Sigmoid colon (tissue), 7 donors: ENCODE results near the gene TSPAN11. TPM values are rescaled to one million over a fixed set of nuclear protein-coding genes. Genes with fewer than 3 reads are reported as not detected.

ENCODE experiments used
- DNase-seq: peaks from one replicate; pipeline ENCODE4 v3.0.0-alpha.2; 2019
- H3K27ac ChIP-seq, 4 donors: fragments of 200-600 bp; sonication (generic); one replicate each; pipeline ENCODE4 v1.5.1; 2016 to 2019; ENCODE audit warnings: mild to moderate bottlenecking in 1 of 4
- H3K27me3 ChIP-seq, 3 donors: fragments of 200-600 bp; sonication (generic); one replicate each; pipeline ENCODE4 v1.5.1; 2019; ENCODE audit warnings: mild to moderate bottlenecking in 1 of 3
- H3K36me3 ChIP-seq, 4 donors: fragments of 200-600 bp; sonication (generic); one replicate each; pipeline ENCODE4 v1.5.1; 2016 to 2019
- H3K4me1 ChIP-seq, 4 donors: fragments of 200-600 bp; sonication (generic); one replicate each; pipeline ENCODE4 v1.5.1; 2017 to 2019
- H3K4me3 ChIP-seq, 4 donors: fragments of 200-600 bp; sonication (generic); one replicate each; pipeline ENCODE4 v1.5.1; 2017 to 2019; ENCODE audit warnings: mild to moderate bottlenecking in 2 of 4, moderate library complexity in 1 of 4
- H3K9me3 ChIP-seq, 4 donors: fragments of 200-600 bp in 3 of 4; sonication (generic) in 3 of 4; one replicate each; pipeline versions ENCODE4 v1.5.1 to v1.6.1; 2013 to 2019
- EP300 ChIP-seq, 4 donors: sonication (generic); formaldehyde crosslinking; IDR thresholded peaks; one replicate each; pipeline ENCODE4 v1.6.1; 2017; ENCODE audit warnings: antibody characterized with exemption in 4 of 4
- POLR2A ChIP-seq, 2 donors: fragments of 450-650 bp; IDR thresholded peaks; one replicate each; pipeline ENCODE4 v1.6.1; 2016; ENCODE audit warnings: antibody characterized with exemption in 2 of 2, mild to moderate bottlenecking in 2 of 2, moderate library complexity in 2 of 2
- POLR2AphosphoS5 ChIP-seq, 4 donors: sonication (generic); formaldehyde crosslinking; IDR thresholded peaks; one replicate each; pipeline ENCODE4 v1.6.1; 2017; ENCODE audit warnings: antibody characterized with exemption in 4 of 4
- WGBS, 2 donors: extraction: QIAGEN DNeasy Blood & Tissue Kit; methylation state at CpG; one replicate each; pipeline ENCODE4 v1.1.7; 2013; 5-methylcytosine and 5-hydroxymethylcytosine counted together
- intact Hi-C: fragments of 100-400 bp; cut with DNase I; formaldehyde crosslinking; loops from one replicate; pipeline ENCODE4 v1.15.1; 2023
- polyA plus RNA-seq, 3 donors: library from polyadenylated mRNA; stranded (reverse); fragments of 200-250 nt; gene quantifications; one replicate each; pipeline ENCODE4 v1.2.3, GENCODE V29; 2013
- total RNA-seq, 4 donors: library from RNA; depleted of rRNA; stranded (reverse); fragments of >200 nt; gene quantifications; one replicate each; pipeline ENCODE4 v1.1.0, GENCODE V29; 2016
- TF ChIP-seq, protein P1 (sequence below), 4 experiments: fragments of 450-650 bp in 3 of 4; fragments of 200-600 bp in 1 of 4; IDR thresholded peaks; one replicate each; pipeline ENCODE4 v1.5.1; 2016 to 2019; ENCODE audit warnings: antibody characterized with exemption in 4 of 4, mild to moderate bottlenecking in 3 of 4, moderate library complexity in 2 of 4
- donor health status: healthy with polysubstance abuse.
- donor health status: Bipolar disorder and iron deficiency.
- donor health status: healthy.

The TSPAN11 gene
- total and polyA plus RNA-seq, 7 donors, result 0.23 to 18.9 (median 7.8) TPM

DNA sequence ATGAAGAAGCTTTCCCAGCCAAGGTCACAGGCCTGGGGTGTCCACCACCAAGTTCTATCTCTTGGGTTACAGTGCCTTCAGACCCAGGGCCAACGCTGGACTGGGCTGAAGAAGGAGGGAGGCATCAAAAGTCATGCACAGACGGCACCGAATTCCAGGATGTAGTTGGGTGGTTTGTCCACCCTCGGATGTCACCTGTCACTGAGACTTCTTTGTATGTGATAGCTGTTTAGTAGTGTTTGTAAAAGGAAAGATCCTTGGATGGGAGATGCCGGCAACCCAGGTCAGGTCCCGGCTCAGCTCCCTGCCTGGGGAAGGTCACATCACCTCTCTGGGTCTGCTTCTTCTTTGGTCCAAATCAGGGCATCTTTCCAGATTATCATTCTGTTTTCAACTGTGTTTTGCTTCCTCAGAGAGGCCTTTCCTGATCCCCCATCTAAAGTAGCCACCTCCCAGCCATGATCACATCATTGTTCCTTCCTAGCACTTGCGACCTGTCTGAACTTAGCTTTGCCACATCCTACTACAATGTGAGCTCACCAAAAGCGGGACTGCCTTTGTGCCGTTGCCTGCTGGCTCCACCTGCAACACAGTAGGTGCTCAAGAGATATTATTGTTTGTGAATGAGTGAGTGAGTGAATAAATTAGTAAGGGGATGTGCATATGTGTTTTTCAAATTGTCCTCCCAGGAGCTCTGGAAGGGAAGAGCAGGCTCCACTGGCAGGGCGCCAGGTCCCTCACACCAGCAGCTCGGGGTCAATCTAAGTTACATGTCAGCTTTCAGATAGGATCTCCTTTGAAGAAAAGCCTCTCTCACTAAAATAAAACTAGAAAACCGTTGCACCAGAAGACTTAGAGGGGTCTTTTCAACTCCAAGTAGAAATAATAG lies 2.1 kb downstream of the TSPAN11 start:
- Histone ChIP-seq H3K27ac (peak overlapping the region in 3 of 4 donors; percentile 1 to 59 (median 16)), H3K27me3 (peaks cover 0 to 29% (median 0%) of the 10 kb centered on the region in 3 donors), H3K9me3 (no peaks in the 10 kb centered on the region), H3K4me1 (peaks cover 0 to 11% (median 9%) of the 10 kb centered on the region in 4 donors), H3K36me3 (no peaks in the 10 kb centered on the region), H3K4me3 (peak overlapping the region in 1 of 4 donors; percentile 16)
- WGBS, 2 donors, result 71 to 76% methylated on average over 12 of the region's 12 CpGs
- DNase-seq, result no peak
- intact Hi-C loops, result no loop called here
- TF ChIP-seq POLR2AphosphoS5 (IDR thresholded peaks at IDR 0.05) (no peak), POLR2A (IDR thresholded peaks at IDR 0.05) (no peak), EP300 (IDR thresholded peaks at IDR 0.05) (no peak)
- TF ChIP-seq, protein P1, sequence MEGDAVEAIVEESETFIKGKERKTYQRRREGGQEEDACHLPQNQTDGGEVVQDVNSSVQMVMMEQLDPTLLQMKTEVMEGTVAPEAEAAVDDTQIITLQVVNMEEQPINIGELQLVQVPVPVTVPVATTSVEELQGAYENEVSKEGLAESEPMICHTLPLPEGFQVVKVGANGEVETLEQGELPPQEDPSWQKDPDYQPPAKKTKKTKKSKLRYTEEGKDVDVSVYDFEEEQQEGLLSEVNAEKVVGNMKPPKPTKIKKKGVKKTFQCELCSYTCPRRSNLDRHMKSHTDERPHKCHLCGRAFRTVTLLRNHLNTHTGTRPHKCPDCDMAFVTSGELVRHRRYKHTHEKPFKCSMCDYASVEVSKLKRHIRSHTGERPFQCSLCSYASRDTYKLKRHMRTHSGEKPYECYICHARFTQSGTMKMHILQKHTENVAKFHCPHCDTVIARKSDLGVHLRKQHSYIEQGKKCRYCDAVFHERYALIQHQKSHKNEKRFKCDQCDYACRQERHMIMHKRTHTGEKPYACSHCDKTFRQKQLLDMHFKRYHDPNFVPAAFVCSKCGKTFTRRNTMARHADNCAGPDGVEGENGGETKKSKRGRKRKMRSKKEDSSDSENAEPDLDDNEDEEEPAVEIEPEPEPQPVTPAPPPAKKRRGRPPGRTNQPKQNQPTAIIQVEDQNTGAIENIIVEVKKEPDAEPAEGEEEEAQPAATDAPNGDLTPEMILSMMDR (IDR thresholded peaks at IDR 0.05), result no peak

DNA sequence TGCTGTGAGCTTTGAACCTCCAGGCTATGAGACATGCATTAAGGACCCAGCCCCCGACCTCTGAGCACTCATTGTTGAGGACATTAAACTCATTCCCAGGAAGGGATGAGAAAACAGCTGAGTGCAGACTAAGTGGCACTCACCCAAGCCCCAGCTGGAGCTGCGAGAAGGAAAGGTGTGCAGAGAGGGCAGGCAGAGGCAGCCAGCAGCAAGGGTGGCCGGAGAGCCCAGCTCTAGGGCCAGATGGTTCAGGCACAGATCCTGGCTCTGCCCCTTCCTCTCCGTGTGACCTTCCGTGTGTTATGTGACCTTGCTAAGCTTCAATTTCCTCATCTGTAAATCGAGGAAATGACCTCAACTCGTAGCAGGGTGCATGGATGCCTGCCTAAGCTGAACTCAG lies 3.7 kb downstream of the TSPAN11 start:
- 57 to 68% methylated on average over 7 of the region's 7 CpGs for WGBS, 2 donors
- Histone ChIP-seq H3K27me3 (peaks cover 0 to 21% (median 0%) of the 10 kb centered on the region in 3 donors), H3K9me3 (no peaks in the 10 kb centered on the region), H3K27ac (peak overlapping the region in 2 of 4 donors; percentile 12 to 13), H3K4me3 (no peak overlapping the region), H3K36me3 (no peaks in the 10 kb centered on the region), H3K4me1 (peaks cover 0 to 11% (median 9%) of the 10 kb centered on the region in 4 donors)
- intact Hi-C loops, result no loop called here
- no peak for DNase-seq
- TF ChIP-seq EP300 (IDR thresholded peaks at IDR 0.05), result no peak

DNA sequence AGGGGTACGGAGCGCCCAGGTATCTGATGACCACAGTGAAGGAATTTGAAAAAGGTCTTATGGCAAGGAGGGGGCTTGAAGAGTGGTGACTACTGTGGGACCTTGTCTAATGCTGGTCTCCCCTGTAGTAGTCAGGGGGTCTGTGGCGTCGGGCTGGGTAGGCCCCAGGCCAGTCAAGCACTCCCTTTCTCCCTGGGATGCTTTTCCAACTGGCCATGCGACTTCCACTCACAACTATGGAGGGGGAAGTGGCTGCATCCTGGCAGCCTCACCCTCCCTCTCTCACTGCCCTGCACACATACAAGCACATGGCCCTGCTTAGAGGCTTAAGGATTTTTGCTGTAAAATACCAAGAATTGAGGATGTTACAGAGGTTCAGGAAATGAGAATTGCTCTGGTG lies 4.1 kb downstream of the TSPAN11 start:
- Histone ChIP-seq H3K36me3 (no peaks in the 10 kb centered on the region), H3K4me3 (no peak overlapping the region), H3K9me3 (no peaks in the 10 kb centered on the region), H3K27ac (peak overlapping the region in 2 of 4 donors; percentile 12 to 13), H3K4me1 (peaks cover 0 to 11% (median 9%) of the 10 kb centered on the region in 4 donors), H3K27me3 (peaks cover 0 to 17% (median 0%) of the 10 kb centered on the region in 3 donors)
- no peak for DNase-seq
- TF ChIP-seq, protein P1 (IDR thresholded peaks at IDR 0.05), result no peak
- TF ChIP-seq POLR2AphosphoS5 (IDR thresholded peaks at IDR 0.05) (no peak), EP300 (IDR thresholded peaks at IDR 0.05) (no peak)
- WGBS, 2 donors, result 77 to 82% methylated on average over 5 of the region's 5 CpGs
- intact Hi-C loops, result no loop called here

DNA sequence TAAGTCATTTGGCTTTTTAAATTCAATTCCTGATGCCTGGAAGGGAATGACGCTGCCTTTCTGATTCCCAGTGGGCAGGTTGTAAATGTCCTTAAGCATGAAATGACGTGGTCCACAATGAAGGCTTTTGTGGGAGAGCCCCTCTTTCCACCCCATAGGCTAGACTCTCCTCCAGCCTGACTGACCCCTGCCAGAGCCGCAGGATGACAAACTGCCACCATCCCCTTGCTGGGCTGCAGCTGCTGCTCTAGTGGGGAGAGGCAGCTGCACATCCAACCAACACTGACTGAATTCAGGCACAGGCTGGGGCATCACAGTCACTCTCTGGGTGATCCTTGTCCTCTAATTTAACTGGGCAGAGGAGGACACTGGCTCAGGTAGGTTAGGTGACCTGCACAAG lies 6.3 kb downstream of the TSPAN11 start:
- no peaks in the 10 kb centered on the region for H3K4me1 ChIP-seq
- no peaks in the 10 kb centered on the region for H3K36me3 ChIP-seq
- WGBS, 2 donors, result 82 to 86% methylated on average over 3 of the region's 3 CpGs
- TF ChIP-seq, protein P1 (IDR thresholded peaks at IDR 0.05), result no peak
- TF ChIP-seq POLR2A (IDR thresholded peaks at IDR 0.05), result no peak
- no peak for TF ChIP-seq EP300 (IDR thresholded peaks at IDR 0.05)
- TF ChIP-seq POLR2AphosphoS5 (IDR thresholded peaks at IDR 0.05), result no peak
- no peaks in the 10 kb centered on the region for H3K9me3 ChIP-seq
- no peak overlapping the region for H3K4me3 ChIP-seq
- DNase-seq, result no peak
- intact Hi-C loops, result no loop called here
- H3K27ac ChIP-seq, result no peak overlapping the region
- H3K27me3 ChIP-seq, result no peaks in the 10 kb centered on the region

DNA sequence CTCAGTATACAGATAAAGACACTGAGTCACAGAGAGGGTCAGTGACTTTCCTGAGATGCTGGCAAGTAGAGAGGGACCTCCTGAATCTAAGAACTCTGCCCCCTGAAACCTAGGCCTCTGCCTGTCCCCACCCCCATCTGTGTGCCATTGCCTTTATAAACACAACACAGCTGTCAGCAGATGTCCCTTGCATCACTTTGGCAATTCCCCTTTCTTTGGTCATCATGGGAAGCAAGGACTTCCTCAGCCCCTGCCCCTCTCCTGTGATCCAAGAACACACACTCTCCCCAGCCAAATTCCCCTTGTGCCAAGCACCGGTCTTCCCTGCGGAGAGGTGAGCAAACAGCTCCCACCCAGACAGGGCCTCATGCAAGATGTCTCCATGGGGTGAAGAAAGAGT lies 8.3 kb downstream of the TSPAN11 start:
- 88 to 93% methylated on average over 2 of the region's 2 CpGs for WGBS, 2 donors
- intact Hi-C loops, result no loop called here
- DNase-seq, result no peak
- no peak for TF ChIP-seq POLR2AphosphoS5 (IDR thresholded peaks at IDR 0.05)
- TF ChIP-seq, protein P1 (IDR thresholded peaks at IDR 0.05), result no peak
- TF ChIP-seq EP300 (IDR thresholded peaks at IDR 0.05), result no peak
- no peak for TF ChIP-seq POLR2A (IDR thresholded peaks at IDR 0.05)
- no peaks in the 10 kb centered on the region for H3K36me3 ChIP-seq
- no peaks in the 10 kb centered on the region for H3K4me1 ChIP-seq
- H3K9me3 ChIP-seq, result no peaks in the 10 kb centered on the region
- H3K4me3 ChIP-seq, result no peak overlapping the region
- H3K27me3 ChIP-seq, result no peaks in the 10 kb centered on the region
- H3K27ac ChIP-seq, result no peak overlapping the region
